H1 (cell line): ENCODE data around the gene TXNDC15. TPM values are rescaled to one million over a fixed set of nuclear protein-coding genes. Genes with fewer than 3 reads are reported as not detected.

Experiments used
- CTCF ChIA-PET: fragments of 300-600 bp; sonication (Branson Sonifier 250); formaldehyde crosslinking; loops from one replicate; lab custom pipeline; 2021; ENCODE audit not compliant: partially characterized antibody; lab: Charles Lee
- POLR2A ChIA-PET: fragments of 300-600 bp; sonication (Branson Sonifier 250); formaldehyde crosslinking; loops from one replicate; lab custom pipeline; 2021; ENCODE audit warnings: inconsistent platforms; ENCODE audit not compliant: partially characterized antibody; lab: Charles Lee
- DNase-seq, 2 experiments: peaks; one replicate each; pipeline versions ENCODE4 v3.0.0 to v3.0.0-alpha.2; 2010 to 2022; ENCODE audit warnings: low spot score in 2 of 2, low read depth in 1 of 2, mixed read lengths in 1 of 2
- FAIRE-seq: peaks from 2 replicates; lab custom pipeline; 2011; peaks lifted over from hg19 to GRCh38; lab: Jason Lieb, UNC
- H2AFZ ChIP-seq: 2 replicates; pipeline ENCODE4 v1.8.1; 2012; ENCODE audit warnings: low read length, inconsistent platforms
- H2AK5ac ChIP-seq: 2 replicates; pipeline ENCODE4 v1.6.1; 2013; ENCODE audit warnings: low read depth, low read length
- H2BK120ac ChIP-seq: replicated peaks from 2 replicates; pipeline ENCODE3; 2013; ENCODE audit warnings: low read depth, low read length, inconsistent platforms
- H2BK12ac ChIP-seq: 2 replicates; pipeline ENCODE4 v1.6.1; 2013; ENCODE audit warnings: low read depth, low read length
- H2BK15ac ChIP-seq: 2 replicates; pipeline ENCODE4 v1.6.1; 2013; ENCODE audit warnings: low read length
- H2BK20ac ChIP-seq: 2 replicates; pipeline ENCODE4 v1.6.1; 2013; ENCODE audit warnings: low read length
- H2BK5ac ChIP-seq: 2 replicates; pipeline ENCODE4 v1.6.1; 2013; ENCODE audit warnings: low read depth, low read length
- H3K14ac ChIP-seq: 2 replicates; pipeline ENCODE4 v1.6.1; 2013; ENCODE audit warnings: inconsistent platforms; ENCODE audit not compliant: insufficient read length
- H3K18ac ChIP-seq: 2 replicates; pipeline ENCODE4 v1.6.1; 2013; ENCODE audit warnings: low read length; ENCODE audit errors: extremely low read depth
- H3K23ac ChIP-seq: 2 replicates; pipeline ENCODE4 v1.6.1; 2013; ENCODE audit warnings: inconsistent platforms; ENCODE audit not compliant: insufficient read length
- H3K23me2 ChIP-seq: 2 replicates; pipeline ENCODE4 v1.6.1; 2013; ENCODE audit warnings: low read depth, low read length
- H3K27ac ChIP-seq: 2 replicates; pipeline ENCODE4 v1.6.1; 2011; ENCODE audit warnings: low read depth, low read length, inconsistent platforms
- H3K27me3 ChIP-seq, 4 experiments: replicated peaks in 1 of 4; 1 replicate in 1 of 4; 2 replicates in 3 of 4; pipeline versions ENCODE4 v1.6.1 to v1.8.1; 2011 to 2013; ENCODE audit warnings: low read length in 3 of 4, mild to moderate bottlenecking in 3 of 4, inconsistent platforms in 2 of 4, mixed read lengths in 2 of 4, moderate library complexity in 1 of 4; ENCODE audit not compliant: control insufficient read depth in 3 of 4, insufficient read depth in 3 of 4; ENCODE audit errors: extremely low read depth in 1 of 4
- H3K36me3 ChIP-seq, 4 experiments: 2 replicates each; pipeline versions ENCODE4 v1.6.1 to v1.8.1; 2011 to 2013; ENCODE audit warnings: mild to moderate bottlenecking in 4 of 4, low read length in 3 of 4, moderate library complexity in 2 of 4, control low read depth in 1 of 4, inconsistent platforms in 1 of 4; ENCODE audit not compliant: insufficient read depth in 4 of 4, control insufficient read depth in 2 of 4
- H3K4ac ChIP-seq: replicated peaks from 2 replicates; pipeline ENCODE3; 2013; ENCODE audit warnings: low read length, low read depth, mixed read lengths, inconsistent platforms; ENCODE audit not compliant: insufficient read length
- H3K4me1 ChIP-seq, 4 experiments: replicated peaks in 1 of 4; 1 replicate in 1 of 4; 2 replicates in 3 of 4; pipeline versions ENCODE4 v1.6.1 to v1.8.1; 2011 to 2013; ENCODE audit warnings: low read length in 3 of 4, inconsistent platforms in 2 of 4, mixed read lengths in 1 of 4; ENCODE audit not compliant: insufficient read depth in 4 of 4, control insufficient read depth in 3 of 4
- H3K4me2 ChIP-seq, 2 experiments: 2 replicates each; pipeline versions ENCODE4 v1.6.1 to v1.8.1; 2011 to 2013; ENCODE audit warnings: low read depth in 2 of 2, low read length in 2 of 2, control low read depth in 1 of 2, inconsistent platforms in 1 of 2, mild to moderate bottlenecking in 1 of 2; ENCODE audit not compliant: insufficient read depth in 1 of 2
- H3K4me3 ChIP-seq, 4 experiments: fragments of 200-600, 300-600 bp in 1 of 4; sonication (generic), shearing (Covaris generic), sonication (Bioruptor Twin) in 1 of 4; 2 replicates each; pipeline versions ENCODE4 v1.5.1 to v1.8.1; 2011 to 2016; ENCODE audit warnings: low read length in 4 of 4, low read depth in 3 of 4, control low read depth in 2 of 4, inconsistent platforms in 2 of 4, mild to moderate bottlenecking in 2 of 4, mixed read lengths in 1 of 4, moderate library complexity in 1 of 4; ENCODE audit not compliant: insufficient read depth in 2 of 4; ENCODE audit errors: extremely low read depth in 1 of 4
- H3K56ac ChIP-seq: replicated peaks from 2 replicates; pipeline ENCODE3; 2013; ENCODE audit warnings: low read depth, mild to moderate bottlenecking, mixed read lengths, low read length, inconsistent platforms; ENCODE audit not compliant: insufficient read length
- H3K79me1 ChIP-seq: 2 replicates; pipeline ENCODE4 v1.6.1; 2013; ENCODE audit warnings: low read depth, low read length, control low read depth
- H3K79me2 ChIP-seq, 2 experiments: 2 replicates each; pipeline versions ENCODE4 v1.6.1 to v1.8.1; 2012 to 2013; ENCODE audit warnings: low read length in 2 of 2, mild to moderate bottlenecking in 2 of 2, inconsistent platforms in 1 of 2; ENCODE audit not compliant: insufficient read depth in 2 of 2, control insufficient read depth in 1 of 2
- H3K9ac ChIP-seq, 4 experiments: replicated peaks in 1 of 4; 1 replicate in 1 of 4; 2 replicates in 3 of 4; pipeline versions ENCODE4 v1.6.1 to v1.8.1; 2011 to 2013; ENCODE audit warnings: low read depth in 3 of 4, low read length in 3 of 4, control low read depth in 2 of 4, mild to moderate bottlenecking in 2 of 4, moderate library complexity in 2 of 4, inconsistent platforms in 1 of 4; ENCODE audit errors: extremely low read depth in 1 of 4
- H3K9me3 ChIP-seq, 2 experiments: 2 replicates each; pipeline versions ENCODE4 v1.6.1 to v1.8.1; 2012 to 2013; ENCODE audit warnings: mild to moderate bottlenecking in 2 of 2, moderate library complexity in 2 of 2, control low read depth in 1 of 2, inconsistent platforms in 1 of 2, low read depth in 1 of 2, low read length in 1 of 2, mixed read lengths in 1 of 2; ENCODE audit not compliant: insufficient read depth in 2 of 2
- H4K20me1 ChIP-seq, 2 experiments: replicated peaks in 1 of 2; 2 replicates each; pipeline versions ENCODE3 to v1.8.1; 2011 to 2013; ENCODE audit warnings: inconsistent platforms in 2 of 2, low read length in 2 of 2, mild to moderate bottlenecking in 1 of 2; ENCODE audit not compliant: insufficient read depth in 2 of 2, control insufficient read depth in 1 of 2
- H4K5ac ChIP-seq: 2 replicates; pipeline ENCODE4 v1.6.1; 2013; ENCODE audit warnings: low read length, low read depth, mixed read lengths, inconsistent platforms; ENCODE audit not compliant: insufficient read length
- H4K8ac ChIP-seq: 2 replicates; pipeline ENCODE4 v1.8.0; 2013; ENCODE audit warnings: mild to moderate bottlenecking, moderate library complexity, low read length, inconsistent platforms; ENCODE audit not compliant: insufficient read depth; ENCODE audit errors: extremely low read depth
- H4K91ac ChIP-seq: replicated peaks from 2 replicates; pipeline ENCODE3; 2013; ENCODE audit warnings: low read length, mixed read lengths, inconsistent platforms; ENCODE audit not compliant: insufficient read length
- CTCF ChIP-seq, 3 experiments: IDR thresholded peaks; 1 replicate in 2 of 3; 2 replicates in 1 of 3; pipeline versions ENCODE4 v1.5.1 to v1.6.1; 2011; ENCODE audit warnings: low read length in 3 of 3, mild to moderate bottlenecking in 3 of 3, inconsistent platforms in 2 of 3, low read depth in 1 of 3, moderate library complexity in 1 of 3; ENCODE audit not compliant: insufficient read depth in 1 of 3; ENCODE audit errors: control extremely low read depth in 1 of 3
- POLR2A ChIP-seq, 2 experiments: IDR thresholded peaks; 1 replicate in 1 of 2; 2 replicates in 1 of 2; pipeline ENCODE4 v1.6.1; 2011; ENCODE audit warnings: low read depth in 2 of 2, low read length in 2 of 2, mild to moderate bottlenecking in 2 of 2; ENCODE audit errors: control extremely low read depth in 1 of 2
- RXRA ChIP-seq: IDR thresholded peaks from 2 replicates; pipeline ENCODE4 v1.6.1; 2011; ENCODE audit warnings: low read depth, mild to moderate bottlenecking, low read length, moderate library complexity; ENCODE audit not compliant: insufficient read depth
- YY1 ChIP-seq: IDR thresholded peaks from 2 replicates; pipeline ENCODE4 v1.6.1; 2011; ENCODE audit warnings: low read depth, mild to moderate bottlenecking, low read length
- WGBS, 2 experiments: shearing (Covaris generic) in 1 of 2; methylation state at CpG; one replicate each; pipeline versions ENCODE4 v1.1.6 to v1.1.7; 2013 to 2015; ENCODE audit warnings: low lambda C conversion rate in 2 of 2, mixed read lengths in 2 of 2, inconsistent platforms in 1 of 2, low coverage in 1 of 2, missing lambda C conversion rate in 1 of 2; ENCODE audit not compliant: insufficient replicate concordance in 2 of 2, insufficient coverage in 1 of 2, insufficient read length in 1 of 2; ENCODE audit errors: extremely low coverage in 1 of 2, missing lambda C conversion rate in 1 of 2; 5-methylcytosine and 5-hydroxymethylcytosine counted together
- polyA plus RNA-seq, 7 experiments: library from polyadenylated mRNA; depleted of rRNA in 3 of 7; stranded (reverse) in 5 of 7; unstranded in 2 of 7; fragments of >200 nt in 5 of 7; fragments of 200-250 nt in 2 of 7; gene quantifications; 1 replicate in 5 of 7; 2 replicates in 1 of 7; 4 replicates in 1 of 7; pipeline versions ENCODE4 v1.2.1 to v1.2.3, GENCODE V29; 2011 to 2013; ENCODE audit warnings: missing spikeins in 2 of 7, mixed read lengths in 2 of 7
- total RNA-seq: library from RNA; stranded (reverse); fragmentation: NEBNext Ultra II Directional; extraction: Animal tissue kit (Norgen Biotek cat#: 25700); gene quantifications from 2 replicates; pipeline ENCODE4 v1.2.1, GENCODE V29; 2021

TXNDC15 gene
- total and polyA plus RNA-seq, 2 of the 8 experiments (the other 6 are each of a cell fraction or from before 2014, with no cell fraction given), result 20.1 to 30.8 TPM

GRCh38 chr5:134937526-134937925 is 63.4 kb downstream of the TXNDC15 start:
- CTCF ChIA-PET, result interaction anchor here (1.1 to 1.9 kb wide), 2 partner anchors 17 to 254 kb away, joined by 3 to 6 read pairs; no protein-coding TSS in a partner anchor
- no peak for DNase-seq
- TF ChIP-seq POLR2A (IDR thresholded peaks at IDR 0.05; ENCODE audit: control extremely low read depth in 1 of 2, low read depth in 2 of 2, low read length in 2 of 2) (no peak), RXRA (no peak), YY1 (no peak), CTCF (IDR thresholded peaks at IDR 0.05; ENCODE audit: control extremely low read depth in 1 of 3, insufficient read depth in 1 of 3, low read depth in 1 of 3, low read length in 3 of 3) (no peak)
- no peak overlapping the region for H3K18ac ChIP-seq
- H3K56ac ChIP-seq, result no peak overlapping the region
- H4K8ac ChIP-seq, result no peak overlapping the region
- no peak overlapping the region for H3K23ac ChIP-seq
- H3K4me2 ChIP-seq, result no peak overlapping the region
- no peaks in the 10 kb centered on the region for H3K79me2 ChIP-seq
- H3K9me3 ChIP-seq, result no peaks in the 10 kb centered on the region
- H3K27me3 ChIP-seq, result no peaks in the 10 kb centered on the region
- H3K79me1 ChIP-seq, result no peaks in the 10 kb centered on the region
- H4K91ac ChIP-seq, result no peak overlapping the region
- no peak overlapping the region for H2AK5ac ChIP-seq
- H4K20me1 ChIP-seq, result no peaks in the 10 kb centered on the region
- no peak overlapping the region for H2BK5ac ChIP-seq
- POLR2A ChIA-PET, result no interaction called here
- H3K4me1 ChIP-seq, result no peaks in the 10 kb centered on the region
- H3K4me3 ChIP-seq, result no peak overlapping the region
- peaks cover 0 to 3% (median 1%) of the 10 kb centered on the region in 4 experiments; a peak in 2 of 8 replicates for H3K36me3 ChIP-seq
- 95% methylated on average over 8 of the region's 8 CpGs; no CpG with 5 or more reads in 1 of the 2 experiments for WGBS, 2 experiments
- H2BK12ac ChIP-seq, result no peak overlapping the region
- H3K9ac ChIP-seq, result no peak overlapping the region
- no peak overlapping the region for H3K27ac ChIP-seq
- no peaks in the 10 kb centered on the region for H3K23me2 ChIP-seq
- no peak overlapping the region for H4K5ac ChIP-seq
- no peak overlapping the region for H3K14ac ChIP-seq
- H2BK120ac ChIP-seq, result no peak overlapping the region
- FAIRE-seq, result no peak
- H2AFZ ChIP-seq, result no peak overlapping the region
- no peak overlapping the region for H2BK20ac ChIP-seq
- no peak overlapping the region for H3K4ac ChIP-seq
- H2BK15ac ChIP-seq, result no peak overlapping the region
